ENCODE measurements around the gene PLRG1. TPM values are rescaled to one million over a fixed set of nuclear protein-coding genes. Genes with fewer than 3 reads are reported as not detected.
"Not testable (repeated sequence)": the region's sequence is repeated elsewhere in the genome, so short reads cannot be mapped to it uniquely, and the experiment has no call there.

The PLRG1 gene
- total RNA-seq, 1 donor from 2014 or later = 81.3 TPM

DNA sequence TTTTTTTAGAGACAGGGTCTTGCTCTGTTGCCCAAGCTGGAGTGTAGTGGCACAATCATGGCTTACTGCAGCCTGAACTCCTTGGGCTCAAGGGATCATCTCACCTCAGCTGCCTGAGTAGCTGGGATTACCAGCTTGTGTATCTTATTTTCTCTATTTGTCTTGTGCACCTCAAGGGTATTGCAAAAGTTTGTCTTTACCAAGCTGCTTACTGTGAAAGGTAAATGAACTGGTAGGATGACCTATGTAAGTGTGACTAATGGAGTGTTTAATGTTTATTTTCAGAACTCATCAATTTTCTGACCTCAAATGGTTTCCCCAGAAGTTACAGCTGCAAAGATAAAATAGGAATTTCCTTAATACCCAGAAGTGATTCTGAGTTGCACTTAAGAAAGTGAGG is 45.6 kb upstream of the PLRG1 start:
- H3K9me3 ChIP-seq (ENCODE audit: insufficient read depth, low read depth, low read length) = no peaks in the 10 kb centered on the region
- no peak for FAIRE-seq
- no peaks in the 10 kb centered on the region for H3K36me3 ChIP-seq (ENCODE audit: insufficient read depth, low read length)
- no peak overlapping the region for H3K27ac ChIP-seq (ENCODE audit: low read depth, low read length)
- H3K27ac Mint-ChIP-seq (ENCODE audit: unreplicated experiment) = no peak overlapping the region
- no peaks in the 10 kb centered on the region for H3K36me3 Mint-ChIP-seq (ENCODE audit: low read depth, unreplicated experiment)
- no peaks in the 10 kb centered on the region for H3K4me1 Mint-ChIP-seq (ENCODE audit: low read depth, unreplicated experiment)
- H3K9ac ChIP-seq (ENCODE audit: low read length) = no peak overlapping the region
- H3K9me3 Mint-ChIP-seq (ENCODE audit: unreplicated experiment) = no peaks in the 10 kb centered on the region
- no peak overlapping the region for H3K4me3 Mint-ChIP-seq (ENCODE audit: unreplicated experiment)
- TF ChIP-seq, protein P1, sequence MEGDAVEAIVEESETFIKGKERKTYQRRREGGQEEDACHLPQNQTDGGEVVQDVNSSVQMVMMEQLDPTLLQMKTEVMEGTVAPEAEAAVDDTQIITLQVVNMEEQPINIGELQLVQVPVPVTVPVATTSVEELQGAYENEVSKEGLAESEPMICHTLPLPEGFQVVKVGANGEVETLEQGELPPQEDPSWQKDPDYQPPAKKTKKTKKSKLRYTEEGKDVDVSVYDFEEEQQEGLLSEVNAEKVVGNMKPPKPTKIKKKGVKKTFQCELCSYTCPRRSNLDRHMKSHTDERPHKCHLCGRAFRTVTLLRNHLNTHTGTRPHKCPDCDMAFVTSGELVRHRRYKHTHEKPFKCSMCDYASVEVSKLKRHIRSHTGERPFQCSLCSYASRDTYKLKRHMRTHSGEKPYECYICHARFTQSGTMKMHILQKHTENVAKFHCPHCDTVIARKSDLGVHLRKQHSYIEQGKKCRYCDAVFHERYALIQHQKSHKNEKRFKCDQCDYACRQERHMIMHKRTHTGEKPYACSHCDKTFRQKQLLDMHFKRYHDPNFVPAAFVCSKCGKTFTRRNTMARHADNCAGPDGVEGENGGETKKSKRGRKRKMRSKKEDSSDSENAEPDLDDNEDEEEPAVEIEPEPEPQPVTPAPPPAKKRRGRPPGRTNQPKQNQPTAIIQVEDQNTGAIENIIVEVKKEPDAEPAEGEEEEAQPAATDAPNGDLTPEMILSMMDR (IDR thresholded peaks at IDR 0.05; ENCODE audit: insufficient read depth, low read depth, low read length) = no peak
- no peak for TF ChIP-seq EZH2 (IDR thresholded peaks at IDR 0.05; ENCODE audit: insufficient read depth, low read length)
- H3K79me2 ChIP-seq (ENCODE audit: insufficient read depth, low read length) = no peaks in the 10 kb centered on the region
- H3K4me3 ChIP-seq (ENCODE audit: insufficient read depth, low read depth, low read length) = no peak overlapping the region
- H2AFZ ChIP-seq (ENCODE audit: low read depth, low read length) = no peak overlapping the region
- H4K20me1 ChIP-seq (ENCODE audit: insufficient read depth, low read length) = no peaks in the 10 kb centered on the region
- DNase-seq (ENCODE audit: low read depth) = peak; percentile 84
- no peaks in the 10 kb centered on the region for H3K27me3 Mint-ChIP-seq (ENCODE audit: low read depth, unreplicated experiment)
- no peaks in the 10 kb centered on the region for H3K27me3 ChIP-seq (ENCODE audit: insufficient read depth, low read length)
- H3K4me2 ChIP-seq (ENCODE audit: low read length) = no peak overlapping the region
- H3K4me1 ChIP-seq (ENCODE audit: insufficient read depth, low read length) = no peaks in the 10 kb centered on the region

DNA sequence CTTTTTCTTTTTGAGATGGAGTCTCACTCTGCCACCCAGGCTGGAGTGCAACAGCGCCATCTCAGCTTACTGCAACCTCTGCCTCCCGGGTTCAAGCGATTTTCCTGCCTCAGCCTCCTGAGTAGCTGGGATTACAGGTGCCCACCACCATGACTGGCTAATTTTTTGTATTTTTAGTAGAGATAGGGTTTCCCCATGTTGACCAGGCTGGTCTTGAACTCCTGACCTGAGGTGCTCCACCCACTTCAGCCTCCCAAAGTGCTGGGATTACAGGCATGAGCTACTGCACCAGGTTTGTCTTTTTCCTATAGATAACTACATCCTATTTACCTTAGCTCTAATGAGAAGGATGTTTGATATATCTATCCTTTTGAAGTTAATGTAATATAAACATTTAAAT is 44.1 kb upstream of the PLRG1 start:
- not testable (repeated sequence) for H3K27me3 ChIP-seq (ENCODE audit: insufficient read depth, low read length); H3K27ac ChIP-seq (ENCODE audit: low read depth, low read length); H3K4me1 Mint-ChIP-seq (ENCODE audit: low read depth, unreplicated experiment); H3K9ac ChIP-seq (ENCODE audit: low read length); H3K36me3 Mint-ChIP-seq (ENCODE audit: low read depth, unreplicated experiment); H3K4me2 ChIP-seq (ENCODE audit: low read length); H3K27me3 Mint-ChIP-seq (ENCODE audit: low read depth, unreplicated experiment); DNase-seq (ENCODE audit: low read depth); H3K36me3 ChIP-seq (ENCODE audit: insufficient read depth, low read length); H3K9me3 Mint-ChIP-seq (ENCODE audit: unreplicated experiment); H3K9me3 ChIP-seq (ENCODE audit: insufficient read depth, low read depth, low read length); H3K4me3 Mint-ChIP-seq (ENCODE audit: unreplicated experiment); H2AFZ ChIP-seq (ENCODE audit: low read depth, low read length); H4K20me1 ChIP-seq (ENCODE audit: insufficient read depth, low read length); H3K4me3 ChIP-seq (ENCODE audit: insufficient read depth, low read depth, low read length); H3K4me1 ChIP-seq (ENCODE audit: insufficient read depth, low read length); FAIRE-seq; H3K79me2 ChIP-seq (ENCODE audit: insufficient read depth, low read length); H3K27ac Mint-ChIP-seq (ENCODE audit: unreplicated experiment)

DNA sequence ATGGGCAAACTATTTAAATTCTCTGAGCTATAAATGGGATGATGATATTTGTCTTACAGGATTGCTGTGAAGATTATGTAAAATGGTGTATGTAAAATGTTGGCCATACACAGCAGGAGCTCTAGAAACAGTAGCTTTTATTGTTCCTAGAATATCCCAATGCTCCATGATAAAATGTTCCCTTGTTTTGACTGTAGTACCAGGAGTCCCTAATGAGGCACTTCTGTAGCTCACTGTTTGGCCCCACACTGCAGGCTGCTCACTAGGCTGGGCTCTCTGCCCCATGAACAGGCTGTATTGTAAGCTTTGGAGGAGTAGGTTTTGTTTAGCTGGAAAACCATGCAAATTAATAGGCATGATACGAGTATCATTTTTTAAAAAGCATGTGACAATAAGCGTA is 43.7 kb upstream of the PLRG1 start:
- Histone ChIP-seq H3K27me3 (ENCODE audit: insufficient read depth, low read length) (no peaks in the 10 kb centered on the region), H3K4me2 (ENCODE audit: low read length) (no peak overlapping the region), H3K9ac (ENCODE audit: low read length) (no peak overlapping the region), H3K36me3 (ENCODE audit: insufficient read depth, low read length) (no peaks in the 10 kb centered on the region), H3K4me3 (ENCODE audit: insufficient read depth, low read depth, low read length) (no peak overlapping the region), H3K4me1 (ENCODE audit: insufficient read depth, low read length) (no peaks in the 10 kb centered on the region), H4K20me1 (ENCODE audit: insufficient read depth, low read length) (no peaks in the 10 kb centered on the region), H3K9me3 (ENCODE audit: insufficient read depth, low read depth, low read length) (no peaks in the 10 kb centered on the region), H2AFZ (ENCODE audit: low read depth, low read length) (no peak overlapping the region), H3K79me2 (ENCODE audit: insufficient read depth, low read length) (no peaks in the 10 kb centered on the region), H3K27ac (ENCODE audit: low read depth, low read length) (no peak overlapping the region)
- H3K27ac Mint-ChIP-seq (ENCODE audit: unreplicated experiment) = no peak overlapping the region
- no peaks in the 10 kb centered on the region for H3K9me3 Mint-ChIP-seq (ENCODE audit: unreplicated experiment)
- peaks cover 2% of the 10 kb centered on the region for H3K4me1 Mint-ChIP-seq (ENCODE audit: low read depth, unreplicated experiment)
- H3K27me3 Mint-ChIP-seq (ENCODE audit: low read depth, unreplicated experiment) = no peaks in the 10 kb centered on the region
- DNase-seq (ENCODE audit: low read depth) = no peak
- no peak overlapping the region for H3K4me3 Mint-ChIP-seq (ENCODE audit: unreplicated experiment)
- no peaks in the 10 kb centered on the region for H3K36me3 Mint-ChIP-seq (ENCODE audit: low read depth, unreplicated experiment)
- no peak for TF ChIP-seq EZH2 (IDR thresholded peaks at IDR 0.05; ENCODE audit: insufficient read depth, low read length)
- TF ChIP-seq, protein P1 (IDR thresholded peaks at IDR 0.05; ENCODE audit: insufficient read depth, low read depth, low read length) = no peak
- no peak for FAIRE-seq
